HG02885 (cell line): ENCODE measurements around the gene LRRC37B.
A peak's percentile ranks its signal among the peaks of the same experiment; 100 is the strongest.
"Not testable (repeated sequence)": the region's sequence is repeated elsewhere in the genome, so short reads cannot be mapped to it uniquely, and the experiment has no call there.

Source experiments
- ATAC-seq: cut with Tn5 transposase; IDR thresholded peaks from one replicate; pipeline ENCODE4 v1.9.1; 2021; ENCODE audit warnings: mild to moderate bottlenecking; ENCODE audit not compliant: unreplicated experiment, poor library complexity

Gene LRRC37B

GRCh38 chr17:32040246-32040645 is 33.1 kb downstream of the LRRC37B start:
- not testable (repeated sequence) for ATAC-seq

GRCh38 chr17:32041306-32041875 is 34.2 kb downstream of the LRRC37B start:
- ATAC-seq, result not testable (repeated sequence)

- ATAC-seq, result not testable (repeated sequence)
These were observed 35.1 kb downstream of the LRRC37B start for GRCh38 chr17:32042266-32042665.

- ATAC-seq, result not testable (repeated sequence)
These were observed 38.4 kb downstream of the LRRC37B start for GRCh38 chr17:32045611-32046010.

- ATAC-seq, result not testable (repeated sequence)
These were observed 40.5 kb downstream of the LRRC37B start for GRCh38 chr17:32047663-32048062.

GRCh38 chr17:32054985-32055384 is 47.8 kb downstream of the LRRC37B start:
- not testable (repeated sequence) for ATAC-seq

GRCh38 chr17:32055425-32055824 is 48.2 kb downstream of the LRRC37B start:
- not testable (repeated sequence) for ATAC-seq

- not testable (repeated sequence) for ATAC-seq
These were observed 49.3 kb downstream of the LRRC37B start for GRCh38 chr17:32056500-32056899.

GRCh38 chr17:32057460-32058105 is 50.4 kb downstream of the LRRC37B start:
- ATAC-seq, result not testable (repeated sequence)

- ATAC-seq, result not testable (repeated sequence)
These were observed 53.5 kb downstream of the LRRC37B start for GRCh38 chr17:32060695-32061094.

GRCh38 chr17:32061840-32062239 is 54.7 kb downstream of the LRRC37B start:
- not testable (repeated sequence) for ATAC-seq

- ATAC-seq, result not testable (repeated sequence)
These were observed 56.9 kb downstream of the LRRC37B start for GRCh38 chr17:32064091-32064490.

- not testable (repeated sequence) for ATAC-seq
These were observed 59.0 kb downstream of the LRRC37B start for GRCh38 chr17:32066123-32066680.

GRCh38 chr17:32066863-32067642 is 59.9 kb downstream of the LRRC37B start:
- ATAC-seq, result peak; percentile 64

GRCh38 chr17:32069067-32069466 is 61.9 kb downstream of the LRRC37B start:
- ATAC-seq, result not testable (repeated sequence)

GRCh38 chr17:32071961-32072360 is 64.8 kb downstream of the LRRC37B start:
- peak; percentile 66 for ATAC-seq

GRCh38 chr17:32073131-32073530 is 65.9 kb downstream of the LRRC37B start:
- not testable (repeated sequence) for ATAC-seq

- peak; percentile 58 for ATAC-seq
These were observed 72.6 kb downstream of the LRRC37B start for GRCh38 chr17:32079753-32080152.

- not testable (repeated sequence) for ATAC-seq
These were observed 76.4 kb downstream of the LRRC37B start for GRCh38 chr17:32083550-32083979.

GRCh38 chr17:32084003-32084941 is 77.1 kb downstream of the LRRC37B start:
- not testable (repeated sequence) for ATAC-seq
